ENCODE results near the gene LRRC8A. TPM values are rescaled to one million over a fixed set of nuclear protein-coding genes. Genes with fewer than 3 reads are reported as not detected.
A peak's percentile ranks its signal among the peaks of the same experiment; 100 is the strongest.

LRRC8A gene
- total RNA-seq, 1 donor from 2014 or later, result 49.7 TPM

- TF ChIP-seq CTCF (conservative IDR thresholded peaks at IDR 0.05), result no peak
- Mint-ChIP-seq H3K4me1 (peaks cover 18% of the 10 kb centered on the region), H3K4me3 (peak overlapping the region; percentile 22), H3K36me3 (ENCODE audit: low read depth) (no peaks in the 10 kb centered on the region), H3K9me3 (no peaks in the 10 kb centered on the region), H3K27ac (ENCODE audit: unreplicated experiment) (peak overlapping the region; percentile 35), H3K27me3 (ENCODE audit: low read depth) (no peaks in the 10 kb centered on the region)
- DNase-seq (ENCODE audit: low read depth, low spot score), result no peak
These were observed 6.0 kb downstream of the LRRC8A start for GRCh38 chr9:128887914-128888350.

- H3K4me1 Mint-ChIP-seq, result peaks cover 12% of the 10 kb centered on the region
- no peak for DNase-seq (ENCODE audit: low read depth, low spot score)
These were observed 9.6 kb downstream of the LRRC8A start for GRCh38 chr9:128891321-128892220.

GRCh38 chr9:128892221-128892921 is 10.4 kb downstream of the LRRC8A start:
- Mint-ChIP-seq H3K27ac (ENCODE audit: unreplicated experiment) (no peak overlapping the region), H3K27me3 (ENCODE audit: low read depth) (no peaks in the 10 kb centered on the region), H3K9me3 (no peaks in the 10 kb centered on the region), H3K36me3 (ENCODE audit: low read depth) (peaks cover 6% of the 10 kb centered on the region), H3K4me1 (peaks cover 11% of the 10 kb centered on the region), H3K4me3 (no peak overlapping the region)
- TF ChIP-seq CTCF (conservative IDR thresholded peaks at IDR 0.05), result no peak
- DNase-seq (ENCODE audit: low read depth, low spot score), result no peak

More at GRCh38 chr9:128891321-128892220, 9.6 kb downstream of the LRRC8A start:
- Mint-ChIP-seq H3K27ac (ENCODE audit: unreplicated experiment) (no peak overlapping the region), H3K36me3 (ENCODE audit: low read depth) (peaks cover 6% of the 10 kb centered on the region), H3K27me3 (ENCODE audit: low read depth) (no peaks in the 10 kb centered on the region), H3K4me3 (no peak overlapping the region), H3K9me3 (no peaks in the 10 kb centered on the region)
- no peak for TF ChIP-seq CTCF (conservative IDR thresholded peaks at IDR 0.05)

DNA sequence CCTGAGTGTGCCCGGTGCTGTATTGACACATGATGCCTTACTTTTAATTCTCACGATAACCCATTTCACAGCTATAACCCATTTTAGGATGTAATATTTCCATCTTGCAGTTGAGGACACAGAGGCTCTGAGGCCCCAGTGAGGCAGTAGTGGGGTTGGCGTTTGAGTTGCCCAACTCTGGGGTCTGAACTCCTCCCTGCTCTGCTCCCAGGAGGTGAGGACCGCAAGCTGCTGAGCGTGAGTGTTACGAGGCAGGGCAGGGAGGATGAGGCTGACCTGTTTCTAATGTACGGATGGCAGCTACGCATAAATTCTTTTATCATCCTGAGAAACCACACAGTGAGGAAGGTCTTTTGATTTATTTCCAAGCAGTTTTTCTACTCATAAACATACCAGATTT is 11.4 kb downstream of the LRRC8A start:
- no peak for TF ChIP-seq CTCF (conservative IDR thresholded peaks at IDR 0.05)
- peaks cover 6% of the 10 kb centered on the region for H3K36me3 Mint-ChIP-seq (ENCODE audit: low read depth)

DNA sequence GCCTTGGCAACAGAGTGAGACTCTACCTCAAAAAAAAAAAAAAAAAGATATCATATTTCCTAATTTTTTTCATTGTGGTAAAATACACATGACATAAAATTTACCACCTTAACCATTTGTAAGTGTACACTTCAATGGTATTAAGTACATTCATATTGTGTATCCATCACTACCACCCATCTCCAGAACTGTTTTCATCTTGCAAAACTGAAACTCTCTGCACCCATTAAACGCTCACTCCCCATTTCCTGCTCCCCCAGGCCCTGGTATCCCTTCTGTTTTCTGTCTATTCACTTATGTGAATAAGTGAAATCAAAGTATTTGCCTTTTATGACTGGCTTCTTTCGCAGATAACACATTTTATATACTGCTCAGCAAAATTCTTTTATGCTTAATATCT is 12.8 kb downstream of the LRRC8A start:
- H3K27ac Mint-ChIP-seq (ENCODE audit: unreplicated experiment), result no peak overlapping the region
- no peak overlapping the region for H3K4me3 Mint-ChIP-seq
- no peaks in the 10 kb centered on the region for H3K4me1 Mint-ChIP-seq
- H3K36me3 Mint-ChIP-seq (ENCODE audit: low read depth), result peaks cover 6% of the 10 kb centered on the region
- no peaks in the 10 kb centered on the region for H3K27me3 Mint-ChIP-seq (ENCODE audit: low read depth)
- no peaks in the 10 kb centered on the region for H3K9me3 Mint-ChIP-seq
- no peak for DNase-seq (ENCODE audit: low read depth, low spot score)
- no peak for TF ChIP-seq CTCF (conservative IDR thresholded peaks at IDR 0.05)

More for the DNA sequence above, 11.4 kb downstream of the LRRC8A start:
- H3K4me1 Mint-ChIP-seq, result peaks cover 3% of the 10 kb centered on the region
- no peak overlapping the region for H3K27ac Mint-ChIP-seq (ENCODE audit: unreplicated experiment)
- no peak for DNase-seq (ENCODE audit: low read depth, low spot score)
- H3K9me3 Mint-ChIP-seq, result no peaks in the 10 kb centered on the region
- H3K4me3 Mint-ChIP-seq, result no peak overlapping the region
- H3K27me3 Mint-ChIP-seq (ENCODE audit: low read depth), result no peaks in the 10 kb centered on the region

Measured in neural crest cell (in vitro differentiated cells).